ENCODE measurements around the gene QTRT2. TPM values are rescaled to one million over a fixed set of nuclear protein-coding genes. Genes with fewer than 3 reads are reported as not detected.

The QTRT2 gene
- total and polyA plus RNA-seq, 7 donors: 3.4 to 10.8 (median 8.2) TPM

DNA sequence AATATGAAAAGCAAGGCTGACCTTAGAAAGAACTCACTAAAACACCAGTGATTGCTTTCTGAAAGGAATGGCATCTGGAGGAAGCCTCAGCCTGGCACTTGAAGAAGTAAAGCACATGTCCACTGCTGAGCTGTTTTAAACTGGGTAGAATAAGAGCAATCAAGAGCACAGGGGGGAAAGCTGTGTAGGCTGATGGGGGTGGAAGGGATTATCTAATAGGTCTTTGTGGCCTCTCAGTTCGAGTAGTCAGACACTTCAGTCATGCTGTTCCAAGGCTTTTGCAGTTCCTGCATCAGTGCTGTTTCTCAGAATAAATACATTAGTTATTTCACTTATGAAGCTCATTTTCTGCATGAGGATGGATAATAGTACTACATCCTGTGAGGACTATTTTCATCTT is 22.8 kb upstream of the QTRT2 start:
- H3K9me3 ChIP-seq: no peaks in the 10 kb centered on the region
- no peak overlapping the region for H3K4me3 ChIP-seq
- H3K4me1 ChIP-seq: no peaks in the 10 kb centered on the region
- TF ChIP-seq CTCF (IDR thresholded peaks at IDR 0.05): no peak
- intact Hi-C loops (cut with DNase I): no loop called here
- 56 to 71% (median 68%) methylated on average over 1 of the region's 1 CpG for WGBS, 3 donors
- H3K36me3 ChIP-seq (ENCODE audit: insufficient read depth in 1 of 2, low read depth in 1 of 2): peaks cover 0 to 25% of the 10 kb centered on the region in 2 donors
- DNase-seq (no peak), ATAC-seq (no peak)
- H3K27me3 ChIP-seq (ENCODE audit: insufficient read depth in 3 of 3, low read length in 2 of 3): no peaks in the 10 kb centered on the region
- H3K27ac ChIP-seq: no peak overlapping the region

- no peak for TF ChIP-seq CTCF (IDR thresholded peaks at IDR 0.05)
- no peaks in the 10 kb centered on the region for H3K4me1 ChIP-seq
- DNase-seq (no peak), ATAC-seq (no peak)
- intact Hi-C loops (cut with DNase I): no loop called here
- no peak overlapping the region for H3K4me3 ChIP-seq
- no peak overlapping the region for H3K27ac ChIP-seq
- H3K27me3 ChIP-seq (ENCODE audit: insufficient read depth in 3 of 3, low read length in 2 of 3): no peaks in the 10 kb centered on the region
- no peaks in the 10 kb centered on the region for H3K9me3 ChIP-seq
- peaks cover 0 to 25% of the 10 kb centered on the region in 2 donors for H3K36me3 ChIP-seq (ENCODE audit: insufficient read depth in 1 of 2, low read depth in 1 of 2)
These were observed 22.3 kb upstream of the QTRT2 start for GRCh38 chr3:114034211-114034610.

- intact Hi-C loops (cut with DNase I): no loop called here
- no peak overlapping the region for H3K27ac ChIP-seq
- ATAC-seq: no peak
- no peaks in the 10 kb centered on the region for H3K27me3 ChIP-seq (ENCODE audit: insufficient read depth in 3 of 3, low read length in 2 of 3)
- 92 to 94% (median 93%) methylated on average over 5 of the region's 5 CpGs for WGBS, 3 donors
- H3K4me1 ChIP-seq: no peaks in the 10 kb centered on the region
- DNase-seq: no peak
- no peaks in the 10 kb centered on the region for H3K9me3 ChIP-seq
- no peak overlapping the region for H3K4me3 ChIP-seq
- no peak for TF ChIP-seq CTCF (IDR thresholded peaks at IDR 0.05)
- peaks cover 0 to 25% of the 10 kb centered on the region in 2 donors for H3K36me3 ChIP-seq (ENCODE audit: insufficient read depth in 1 of 2, low read depth in 1 of 2)
These were observed 21.6 kb upstream of the QTRT2 start for GRCh38 chr3:114034787-114035545.

DNA sequence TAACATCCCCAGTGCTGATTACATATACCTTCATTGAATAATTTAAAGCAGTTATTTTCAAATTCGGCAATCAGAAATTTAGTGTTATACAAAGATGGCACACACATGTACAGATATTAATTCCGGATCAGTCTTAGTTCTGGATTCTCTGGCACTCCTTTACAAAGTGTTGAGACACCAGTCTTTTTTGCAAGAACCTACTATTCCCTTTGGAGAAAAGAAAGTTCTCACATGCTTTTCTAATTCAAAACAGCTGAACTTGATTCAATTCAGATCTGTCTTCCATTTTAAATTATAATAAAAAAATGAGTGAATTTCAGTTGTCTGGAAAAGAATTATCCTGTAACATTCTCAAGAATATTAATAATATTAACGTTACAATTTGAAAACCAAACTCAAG is 20.6 kb upstream of the QTRT2 start:
- no peak for ATAC-seq
- DNase-seq: no peak
- no peaks in the 10 kb centered on the region for H3K4me1 ChIP-seq
- no peak for TF ChIP-seq CTCF (IDR thresholded peaks at IDR 0.05)
- H3K27ac ChIP-seq: no peak overlapping the region
- H3K27me3 ChIP-seq (ENCODE audit: insufficient read depth in 3 of 3, low read length in 2 of 3): no peaks in the 10 kb centered on the region
- no peaks in the 10 kb centered on the region for H3K9me3 ChIP-seq
- H3K36me3 ChIP-seq (ENCODE audit: insufficient read depth in 1 of 2, low read depth in 1 of 2): peaks cover 0 to 25% of the 10 kb centered on the region in 2 donors
- no peak overlapping the region for H3K4me3 ChIP-seq
- intact Hi-C loops (cut with DNase I): no loop called here
- 90 to 95% (median 92%) methylated on average over 3 of the region's 3 CpGs for WGBS, 3 donors

DNA sequence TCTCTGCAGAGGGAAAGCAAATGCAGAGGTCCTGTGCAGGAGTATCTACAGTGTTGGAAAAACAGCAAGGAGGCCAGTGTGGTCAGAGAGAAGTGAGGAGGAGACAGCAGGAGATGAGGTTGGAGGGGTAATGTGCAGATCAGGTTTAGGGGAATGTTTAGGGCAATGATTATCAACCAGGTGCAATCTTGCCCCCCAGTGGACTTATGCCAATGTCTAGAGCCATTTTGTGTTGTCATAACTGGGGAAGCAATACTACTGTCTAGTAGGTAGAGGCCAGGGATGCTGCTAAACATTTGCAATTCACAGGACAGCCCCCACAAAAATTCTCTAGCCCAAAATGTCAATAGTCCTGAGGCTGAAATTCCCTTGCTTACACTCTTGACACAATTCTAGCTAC is 13.3 kb upstream of the QTRT2 start:
- no peak overlapping the region for H3K4me3 ChIP-seq
- no peaks in the 10 kb centered on the region for H3K36me3 ChIP-seq (ENCODE audit: insufficient read depth in 1 of 2, low read depth in 1 of 2)
- no peaks in the 10 kb centered on the region for H3K9me3 ChIP-seq
- no peak overlapping the region for H3K27ac ChIP-seq
- DNase-seq (no peak), ATAC-seq (no peak)
- H3K4me1 ChIP-seq: no peaks in the 10 kb centered on the region
- intact Hi-C loops (cut with DNase I): no loop called here
- H3K27me3 ChIP-seq (ENCODE audit: insufficient read depth in 3 of 3, low read length in 2 of 3): no peaks in the 10 kb centered on the region
- TF ChIP-seq CTCF (IDR thresholded peaks at IDR 0.05): no peak

Data from psoas muscle (tissue), 8 donors.